Glutamatergic neuron (in vitro differentiated cells): ENCODE measurements around the gene DOP1A. TPM values are rescaled to one million over a fixed set of nuclear protein-coding genes. Genes with fewer than 3 reads are reported as not detected.
"Not testable (repeated sequence)": the region's sequence is repeated elsewhere in the genome, so short reads cannot be mapped to it uniquely, and the experiment has no call there.

Experiments used
- DNase-seq: peaks from one replicate; pipeline ENCODE4 v3.0.0; 2022
- H3K27ac Mint-ChIP-seq: one replicate; pipeline ENCODE4 v1.8.0; 2020; ENCODE audit warnings: mild to moderate bottlenecking, mixed read lengths, inconsistent platforms; ENCODE audit not compliant: unreplicated experiment
- H3K27me3 Mint-ChIP-seq: one replicate; pipeline ENCODE4 v1.8.0; 2020; ENCODE audit warnings: mild to moderate bottlenecking, moderate library complexity, mixed read lengths, inconsistent platforms; ENCODE audit not compliant: unreplicated experiment
- H3K36me3 Mint-ChIP-seq: one replicate; pipeline ENCODE4 v1.8.0; 2020; ENCODE audit warnings: mild to moderate bottlenecking, mixed read lengths, inconsistent platforms; ENCODE audit not compliant: unreplicated experiment
- H3K4me1 Mint-ChIP-seq: one replicate; pipeline ENCODE4 v1.8.0; 2020; ENCODE audit warnings: mild to moderate bottlenecking, low read depth, mixed read lengths, inconsistent platforms; ENCODE audit not compliant: unreplicated experiment
- H3K4me3 Mint-ChIP-seq: one replicate; pipeline ENCODE4 v1.8.0; 2020; ENCODE audit warnings: mild to moderate bottlenecking, mixed read lengths, inconsistent platforms; ENCODE audit not compliant: unreplicated experiment
- H3K9me3 Mint-ChIP-seq: one replicate; pipeline ENCODE4 v1.8.0; 2020; ENCODE audit warnings: mild to moderate bottlenecking, moderate library complexity, mixed read lengths, inconsistent platforms; ENCODE audit not compliant: unreplicated experiment
- total RNA-seq: library from RNA; stranded (reverse); fragmentation: NEBNext Ultra II Directional; extraction: Animal tissue kit (Norgen Biotek cat#: 25700); gene quantifications from one replicate; pipeline ENCODE4 v1.2.1, GENCODE V29; 2021; ENCODE audit not compliant: unreplicated experiment
- TF ChIP-seq, protein P1 (sequence below): fragments of 200-600 bp; sonication (generic); IDR thresholded peaks from one replicate; pipeline ENCODE4 v1.5.0; 2021; ENCODE audit not compliant: partially characterized antibody, unreplicated experiment

The DOP1A gene
- total RNA-seq, 1 donor from 2014 or later = 40.8 TPM

- no peak overlapping the region for H3K4me3 Mint-ChIP-seq
- no peaks in the 10 kb centered on the region for H3K4me1 Mint-ChIP-seq
- peaks cover 1% of the 10 kb centered on the region for H3K9me3 Mint-ChIP-seq
- DNase-seq = no peak
- TF ChIP-seq, protein P1, sequence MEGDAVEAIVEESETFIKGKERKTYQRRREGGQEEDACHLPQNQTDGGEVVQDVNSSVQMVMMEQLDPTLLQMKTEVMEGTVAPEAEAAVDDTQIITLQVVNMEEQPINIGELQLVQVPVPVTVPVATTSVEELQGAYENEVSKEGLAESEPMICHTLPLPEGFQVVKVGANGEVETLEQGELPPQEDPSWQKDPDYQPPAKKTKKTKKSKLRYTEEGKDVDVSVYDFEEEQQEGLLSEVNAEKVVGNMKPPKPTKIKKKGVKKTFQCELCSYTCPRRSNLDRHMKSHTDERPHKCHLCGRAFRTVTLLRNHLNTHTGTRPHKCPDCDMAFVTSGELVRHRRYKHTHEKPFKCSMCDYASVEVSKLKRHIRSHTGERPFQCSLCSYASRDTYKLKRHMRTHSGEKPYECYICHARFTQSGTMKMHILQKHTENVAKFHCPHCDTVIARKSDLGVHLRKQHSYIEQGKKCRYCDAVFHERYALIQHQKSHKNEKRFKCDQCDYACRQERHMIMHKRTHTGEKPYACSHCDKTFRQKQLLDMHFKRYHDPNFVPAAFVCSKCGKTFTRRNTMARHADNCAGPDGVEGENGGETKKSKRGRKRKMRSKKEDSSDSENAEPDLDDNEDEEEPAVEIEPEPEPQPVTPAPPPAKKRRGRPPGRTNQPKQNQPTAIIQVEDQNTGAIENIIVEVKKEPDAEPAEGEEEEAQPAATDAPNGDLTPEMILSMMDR = no peak
- peaks cover 1% of the 10 kb centered on the region for H3K27me3 Mint-ChIP-seq
- no peak overlapping the region for H3K27ac Mint-ChIP-seq
- no peaks in the 10 kb centered on the region for H3K36me3 Mint-ChIP-seq
Observed at GRCh38 chr6:83183082-83183828, 115.8 kb downstream of the DOP1A start.

GRCh38 chr6:83185096-83185495 is 117.6 kb downstream of the DOP1A start:
- TF ChIP-seq, protein P1 = no peak
- H3K9me3 Mint-ChIP-seq = peaks cover 1% of the 10 kb centered on the region
- H3K36me3 Mint-ChIP-seq = no peaks in the 10 kb centered on the region
- no peak overlapping the region for H3K4me3 Mint-ChIP-seq
- no peak for DNase-seq
- H3K4me1 Mint-ChIP-seq = no peaks in the 10 kb centered on the region
- peaks cover 1% of the 10 kb centered on the region for H3K27me3 Mint-ChIP-seq
- H3K27ac Mint-ChIP-seq = no peak overlapping the region

DNA sequence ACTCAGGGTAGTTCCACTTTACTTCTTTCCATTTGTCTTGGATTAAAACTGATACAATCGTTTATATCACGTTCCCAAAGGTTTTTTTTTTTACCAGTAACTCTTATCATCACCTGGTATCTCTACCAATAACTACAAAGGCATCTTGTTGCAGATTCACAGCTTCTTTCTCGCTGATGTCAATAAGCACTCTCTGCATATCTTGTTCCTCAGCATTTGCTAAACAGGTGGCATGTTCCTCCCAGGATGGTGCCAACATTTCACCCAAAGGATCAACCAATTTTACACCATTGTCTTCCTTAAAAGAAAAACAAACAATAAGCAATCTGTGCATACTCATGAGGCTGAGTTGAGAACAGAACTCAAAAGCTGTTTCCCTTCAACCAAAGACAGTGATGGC is 121.0 kb downstream of the DOP1A start:
- H3K4me1 Mint-ChIP-seq = peaks cover 5% of the 10 kb centered on the region
- H3K9me3 Mint-ChIP-seq = peaks cover 7% of the 10 kb centered on the region
- TF ChIP-seq, protein P1 = no peak
- DNase-seq = no peak
- H3K36me3 Mint-ChIP-seq = no peaks in the 10 kb centered on the region
- H3K4me3 Mint-ChIP-seq = no peak overlapping the region
- no peak overlapping the region for H3K27ac Mint-ChIP-seq
- H3K27me3 Mint-ChIP-seq = peaks cover 4% of the 10 kb centered on the region

GRCh38 chr6:83190626-83191025 is 123.2 kb downstream of the DOP1A start:
- TF ChIP-seq, protein P1 = no peak
- Mint-ChIP-seq H3K4me3 (no peak overlapping the region), H3K27ac (no peak overlapping the region), H3K36me3 (no peaks in the 10 kb centered on the region), H3K4me1 (peaks cover 9% of the 10 kb centered on the region), H3K27me3 (peaks cover 4% of the 10 kb centered on the region), H3K9me3 (peaks cover 6% of the 10 kb centered on the region)
- no peak for DNase-seq

DNA sequence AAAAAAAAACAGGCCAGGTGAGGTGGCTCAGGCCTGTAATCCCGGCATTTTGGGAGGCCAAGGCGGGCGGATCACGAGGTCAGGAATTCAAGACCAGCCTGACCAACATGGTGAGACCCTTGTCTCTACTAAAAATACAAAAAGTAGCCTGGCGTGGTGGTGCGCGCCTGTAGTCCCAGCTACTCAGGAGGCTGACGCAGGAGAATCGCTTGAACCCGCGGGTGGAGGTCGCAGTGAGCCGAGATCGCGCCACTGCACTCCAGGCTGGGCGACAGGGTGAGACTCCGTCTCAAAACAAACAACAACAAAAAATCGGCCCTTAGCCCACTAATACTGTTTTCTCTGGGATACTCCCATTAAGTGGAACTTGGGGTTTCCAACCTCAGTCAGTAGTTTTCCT is 124.5 kb downstream of the DOP1A start:
- H3K4me1 Mint-ChIP-seq, H3K9me3 Mint-ChIP-seq, DNase-seq, H3K27me3 Mint-ChIP-seq, H3K36me3 Mint-ChIP-seq, H3K27ac Mint-ChIP-seq: not testable (repeated sequence)
- peak overlapping the region; percentile 97 for H3K4me3 Mint-ChIP-seq
